WTC11 (cell line): Measurements from ENCODE around the gene HRH3. TPM values are rescaled to one million over a fixed set of nuclear protein-coding genes. Genes with fewer than 3 reads are reported as not detected.

ENCODE experiments used
- ATAC-seq: fragments of 200-7000 bp; cut with Tn5 transposase; 2 replicates; pipeline ENCODE4 v1.10.0; 2021; ENCODE audit warnings: mild to moderate bottlenecking, moderate library complexity
- CTCF ChIA-PET: fragments of 300-600 bp; sonication (Branson Sonifier 250); formaldehyde crosslinking; loops from one replicate; lab custom pipeline; 2021; ENCODE audit warnings: antibody characterized with exemption; lab: Charles Lee
- POLR2A ChIA-PET: fragments of 350-600 bp; sonication (Branson Sonifier 250); formaldehyde crosslinking; loops from one replicate; lab custom pipeline; 2021; ENCODE audit warnings: antibody characterized with exemption; lab: Charles Lee
- DNase-seq: peaks from one replicate; pipeline ENCODE4 v3.0.0; 2021; ENCODE audit warnings: low spot score
- H3K27ac Mint-ChIP-seq: 2 replicates; pipeline ENCODE4 v1.8.0; 2021; ENCODE audit warnings: mixed read lengths
- H3K27me3 Mint-ChIP-seq: 2 replicates; pipeline ENCODE4 v1.8.0; 2021; ENCODE audit warnings: low read depth, mild to moderate bottlenecking, moderate library complexity, mixed read lengths
- H3K36me3 Mint-ChIP-seq: 2 replicates; pipeline ENCODE4 v1.8.0; 2021; ENCODE audit warnings: mixed read lengths
- H3K4me1 Mint-ChIP-seq: 2 replicates; pipeline ENCODE4 v1.8.0; 2022; ENCODE audit warnings: mixed read lengths
- H3K4me3 Mint-ChIP-seq: 2 replicates; pipeline ENCODE4 v1.8.0; 2021; ENCODE audit warnings: mild to moderate bottlenecking, moderate library complexity, mixed read lengths
- H3K9me3 Mint-ChIP-seq: 2 replicates; pipeline ENCODE4 v1.8.0; 2021; ENCODE audit warnings: mixed read lengths
- CBFB ChIP-seq: sonication (generic); formaldehyde crosslinking; IDR thresholded peaks from 2 replicates; pipeline ENCODE4 v1.8.1; 2022; ENCODE audit warnings: mild to moderate bottlenecking, low read depth, missing genetic modification reagents
- CREM ChIP-seq: sonication (generic); formaldehyde crosslinking; IDR thresholded peaks from 2 replicates; pipeline ENCODE4 v1.8.1; 2022; ENCODE audit warnings: mild to moderate bottlenecking, missing genetic modification reagents, moderate library complexity
- E2F5 ChIP-seq: sonication (generic); formaldehyde crosslinking; IDR thresholded peaks from 2 replicates; pipeline ENCODE4 v1.8.1; 2022; ENCODE audit warnings: mild to moderate bottlenecking, moderate library complexity, missing genetic modification reagents
- FOXP1 ChIP-seq: sonication (generic); formaldehyde crosslinking; IDR thresholded peaks from 2 replicates; pipeline ENCODE4 v1.8.0; 2022; ENCODE audit warnings: missing genetic modification reagents, mild to moderate bottlenecking, moderate library complexity, borderline replicate concordance
- GABPB1 ChIP-seq: sonication (generic); formaldehyde crosslinking; IDR thresholded peaks from 2 replicates; pipeline ENCODE4 v1.8.1; 2023; ENCODE audit warnings: mild to moderate bottlenecking, missing genetic modification reagents
- HMGA2 ChIP-seq: fragments of 250-450 bp; sonication (Bioruptor Pico); IDR thresholded peaks from 2 replicates; pipeline ENCODE4 v1.4.0; 2021; ENCODE audit warnings: mild to moderate bottlenecking, moderate library complexity
- MAX ChIP-seq: sonication (generic); formaldehyde crosslinking; IDR thresholded peaks from 2 replicates; pipeline ENCODE4 v1.8.0; 2022; ENCODE audit warnings: mild to moderate bottlenecking, missing genetic modification reagents
- NFATC4 ChIP-seq: fragments of 250-450 bp; sonication (Bioruptor Pico); IDR thresholded peaks from 2 replicates; pipeline ENCODE4 v1.9.0; 2021; ENCODE audit warnings: mild to moderate bottlenecking
- NFYB ChIP-seq: sonication (generic); formaldehyde crosslinking; conservative IDR thresholded peaks from 2 replicates; pipeline ENCODE4 v1.8.0; 2022; ENCODE audit warnings: low read depth, missing genetic modification reagents
- PREB ChIP-seq: sonication (generic); formaldehyde crosslinking; IDR thresholded peaks from 2 replicates; pipeline ENCODE4 v1.8.1; 2022; ENCODE audit warnings: mild to moderate bottlenecking, missing genetic modification reagents, moderate library complexity, borderline replicate concordance
- TEAD4 ChIP-seq: sonication (generic); formaldehyde crosslinking; IDR thresholded peaks from 2 replicates; pipeline ENCODE4 v1.8.0; 2022; ENCODE audit warnings: mild to moderate bottlenecking, missing genetic modification reagents
- USF1 ChIP-seq: sonication (generic); formaldehyde crosslinking; IDR thresholded peaks from 2 replicates; pipeline ENCODE4 v1.8.0; 2022; ENCODE audit warnings: mild to moderate bottlenecking, missing genetic modification reagents
- ZNF121 ChIP-seq: sonication (generic); formaldehyde crosslinking; IDR thresholded peaks from 2 replicates; pipeline ENCODE4 v1.8.0; 2023; ENCODE audit warnings: missing genetic modification reagents
- ZNF232 ChIP-seq: sonication (generic); formaldehyde crosslinking; IDR thresholded peaks from 2 replicates; pipeline ENCODE4 v1.8.0; 2022; ENCODE audit warnings: mild to moderate bottlenecking, missing genetic modification reagents
- ZNF281 ChIP-seq: sonication (generic); formaldehyde crosslinking; IDR thresholded peaks from 2 replicates; pipeline ENCODE4 v1.8.0; 2023; ENCODE audit warnings: mild to moderate bottlenecking, missing genetic modification reagents
- ZNF317 ChIP-seq: sonication (generic); formaldehyde crosslinking; IDR thresholded peaks from 2 replicates; pipeline ENCODE4 v1.8.1; 2023; ENCODE audit warnings: low read depth, mild to moderate bottlenecking, moderate library complexity, missing genetic modification reagents, borderline replicate concordance
- ZNF423 ChIP-seq: fragments of 250-450 bp; sonication (Bioruptor Pico); IDR thresholded peaks from 2 replicates; pipeline ENCODE4 v2.1.2; 2022; ENCODE audit warnings: mild to moderate bottlenecking, moderate library complexity
- total RNA-seq: library from RNA; stranded (reverse); gene quantifications from 3 replicates; pipeline ENCODE4 v1.2.3, GENCODE V29; 2021
- TF ChIP-seq, protein P1 (sequence below): sonication (generic); formaldehyde crosslinking; IDR thresholded peaks from 2 replicates; pipeline ENCODE4 v1.8.1; 2023; ENCODE audit warnings: mild to moderate bottlenecking, missing genetic modification reagents, moderate library complexity
- TF ChIP-seq, protein P2 (sequence below): sonication (generic); formaldehyde crosslinking; IDR thresholded peaks from 2 replicates; pipeline ENCODE4 v1.8.1; 2022; ENCODE audit warnings: missing genetic modification reagents, borderline replicate concordance

Gene HRH3
- total RNA-seq, 1 experiment from 2014 or later = 3.3 TPM

DNA sequence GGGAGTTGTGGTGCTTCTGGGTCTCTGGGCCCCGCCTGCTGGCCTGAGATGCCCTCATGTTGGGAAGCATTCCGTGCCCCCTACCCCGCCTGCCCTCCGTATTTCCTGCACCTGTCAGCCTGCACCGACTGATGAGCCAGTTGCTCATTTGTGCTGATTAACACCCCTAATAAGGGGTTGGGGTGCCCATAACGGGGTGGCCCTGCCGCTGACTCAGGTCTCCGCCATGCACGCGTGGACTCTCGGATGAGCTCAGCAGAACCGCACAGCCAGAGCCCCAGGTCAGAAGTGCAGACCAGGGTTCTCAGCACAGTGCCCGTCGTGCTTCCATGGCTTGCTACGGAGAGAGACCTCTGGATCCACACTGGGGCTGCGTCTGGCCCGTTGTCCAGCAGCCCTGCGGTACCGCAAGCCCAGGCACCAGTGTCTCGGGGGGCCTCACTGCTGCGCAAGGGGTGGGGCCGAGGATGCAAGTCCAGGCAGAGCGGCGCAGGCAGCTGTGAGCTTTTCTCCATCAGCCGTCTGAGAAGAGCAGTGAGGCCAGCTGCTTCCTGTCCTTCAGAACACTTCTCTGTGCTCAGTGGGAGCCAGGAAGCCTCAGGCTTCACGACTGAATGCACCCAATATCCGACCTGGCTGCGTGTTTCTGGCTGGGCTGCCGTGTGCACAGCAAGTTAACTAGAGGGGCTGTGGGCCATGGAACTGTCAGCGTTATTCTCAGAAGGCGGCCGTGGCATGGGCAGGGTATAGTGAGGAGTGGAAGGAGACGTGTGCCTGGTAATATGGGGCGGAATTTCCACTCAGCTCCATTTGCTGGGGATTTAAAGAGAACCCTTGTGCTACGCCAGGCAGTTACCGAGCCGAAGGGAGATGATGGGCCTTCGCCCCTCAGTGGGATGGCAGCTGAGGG is 18.6 kb downstream of the HRH3 start:
- DNase-seq (no peak), ATAC-seq (no peak)
- H3K4me3 Mint-ChIP-seq = no peak overlapping the region
- H3K27ac Mint-ChIP-seq = no peak overlapping the region
- peaks cover 39% of the 10 kb centered on the region for H3K36me3 Mint-ChIP-seq
- no peaks in the 10 kb centered on the region for H3K4me1 Mint-ChIP-seq
- CTCF ChIA-PET = no interaction called here
- TF ChIP-seq HMGA2 (CRISPR knock-in tag) (no peak), FOXP1 (CRISPR knock-in tag) (no peak), TEAD4 (CRISPR knock-in tag) (no peak), ZNF317 (CRISPR knock-in tag) (no peak), MAX (CRISPR knock-in tag) (no peak), E2F5 (CRISPR knock-in tag) (no peak), GABPB1 (CRISPR knock-in tag) (no peak), CBFB (CRISPR knock-in tag) (no peak), PREB (no peak), ZNF423 (CRISPR knock-in tag) (no peak), ZNF121 (CRISPR knock-in tag) (no peak), ZNF281 (CRISPR knock-in tag) (no peak), NFYB (no peak)
- TF ChIP-seq, protein P1, sequence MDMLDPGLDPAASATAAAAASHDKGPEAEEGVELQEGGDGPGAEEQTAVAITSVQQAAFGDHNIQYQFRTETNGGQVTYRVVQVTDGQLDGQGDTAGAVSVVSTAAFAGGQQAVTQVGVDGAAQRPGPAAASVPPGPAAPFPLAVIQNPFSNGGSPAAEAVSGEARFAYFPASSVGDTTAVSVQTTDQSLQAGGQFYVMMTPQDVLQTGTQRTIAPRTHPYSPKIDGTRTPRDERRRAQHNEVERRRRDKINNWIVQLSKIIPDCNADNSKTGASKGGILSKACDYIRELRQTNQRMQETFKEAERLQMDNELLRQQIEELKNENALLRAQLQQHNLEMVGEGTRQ (CRISPR knock-in tag) = no peak
- TF ChIP-seq, protein P2, sequence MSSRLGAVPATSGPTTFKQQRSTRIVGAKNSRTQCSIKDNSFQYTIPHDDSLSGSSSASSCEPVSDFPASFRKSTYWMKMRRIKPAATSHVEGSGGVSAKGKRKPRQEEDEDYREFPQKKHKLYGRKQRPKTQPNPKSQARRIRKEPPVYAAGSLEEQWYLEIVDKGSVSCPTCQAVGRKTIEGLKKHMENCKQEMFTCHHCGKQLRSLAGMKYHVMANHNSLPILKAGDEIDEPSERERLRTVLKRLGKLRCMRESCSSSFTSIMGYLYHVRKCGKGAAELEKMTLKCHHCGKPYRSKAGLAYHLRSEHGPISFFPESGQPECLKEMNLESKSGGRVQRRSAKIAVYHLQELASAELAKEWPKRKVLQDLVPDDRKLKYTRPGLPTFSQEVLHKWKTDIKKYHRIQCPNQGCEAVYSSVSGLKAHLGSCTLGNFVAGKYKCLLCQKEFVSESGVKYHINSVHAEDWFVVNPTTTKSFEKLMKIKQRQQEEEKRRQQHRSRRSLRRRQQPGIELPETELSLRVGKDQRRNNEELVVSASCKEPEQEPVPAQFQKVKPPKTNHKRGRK (CRISPR knock-in tag) = no peak
- H3K9me3 Mint-ChIP-seq = no peaks in the 10 kb centered on the region
- no peaks in the 10 kb centered on the region for H3K27me3 Mint-ChIP-seq
- POLR2A ChIA-PET = no interaction called here

DNA sequence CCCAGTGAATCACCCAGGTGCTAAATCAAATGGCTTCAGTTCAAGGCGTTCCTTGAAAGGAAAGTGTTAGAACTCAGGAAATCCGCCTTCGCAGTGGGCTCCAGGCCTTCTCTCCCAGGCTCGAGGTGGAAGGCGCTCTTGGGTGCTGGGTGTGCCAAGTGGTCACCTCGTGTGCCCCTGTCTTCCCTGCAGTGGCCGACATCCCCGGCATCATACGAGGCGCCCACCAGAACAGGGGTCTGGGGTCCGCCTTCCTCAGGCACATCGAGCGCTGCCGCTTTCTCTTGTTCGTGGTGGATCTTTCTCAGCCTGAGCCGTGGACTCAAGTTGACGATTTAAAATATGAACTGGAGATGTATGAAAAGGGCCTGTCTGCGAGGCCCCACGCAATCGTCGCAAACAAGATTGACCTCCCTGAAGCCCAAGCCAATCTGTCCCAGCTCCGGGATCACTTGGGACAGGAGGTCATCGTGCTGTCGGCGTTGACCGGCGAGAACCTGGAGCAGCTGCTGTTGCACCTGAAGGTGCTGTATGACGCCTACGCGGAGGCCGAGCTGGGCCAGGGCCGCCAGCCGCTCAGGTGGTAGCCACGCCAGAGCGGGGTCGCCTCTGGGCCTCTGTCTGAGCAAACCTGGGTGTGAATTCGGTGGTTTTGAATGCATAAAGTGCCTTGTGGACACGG is 19.4 kb downstream of the HRH3 start:
- no peak for ATAC-seq
- H3K27me3 Mint-ChIP-seq = no peaks in the 10 kb centered on the region
- no peak overlapping the region for H3K27ac Mint-ChIP-seq
- H3K9me3 Mint-ChIP-seq = no peaks in the 10 kb centered on the region
- ChIA-PET POLR2A (no interaction called here), CTCF (no interaction called here)
- H3K4me1 Mint-ChIP-seq = no peaks in the 10 kb centered on the region
- DNase-seq = no peak
- H3K36me3 Mint-ChIP-seq = peaks cover 40% of the 10 kb centered on the region
- H3K4me3 Mint-ChIP-seq = no peak overlapping the region
- no peak for TF ChIP-seq CREM (CRISPR knock-in tag)
- TF ChIP-seq, protein P2 (CRISPR knock-in tag) = no peak
- no peak for TF ChIP-seq NFATC4 (CRISPR knock-in tag)
- no peak for TF ChIP-seq USF1 (CRISPR knock-in tag)
- TF ChIP-seq ZNF232 (CRISPR knock-in tag) = no peak
